GM12864 (cell line): ENCODE results near the gene LSM7.

ENCODE experiments used
- DNase-seq: peaks from one replicate; pipeline ENCODE4 v3.0.0-alpha.2; 2011; ENCODE audit warnings: low read depth
- H3K4me3 ChIP-seq: 2 replicates; pipeline ENCODE4 v1.5.1; 2011; ENCODE audit warnings: mild to moderate bottlenecking, low read depth, low read length, control low read depth
- CTCF ChIP-seq: IDR thresholded peaks from 2 replicates; pipeline ENCODE4 v1.5.1; 2011; ENCODE audit warnings: low read depth, mild to moderate bottlenecking, moderate library complexity, low read length, control low read depth, inconsistent platforms; ENCODE audit errors: missing control alignments

The LSM7 gene

GRCh38 chr19:2312820-2313501, 15.4 kb downstream of the LSM7 start:
- TF ChIP-seq CTCF = no peak

GRCh38 chr19:2311093-2311492, 17.3 kb downstream of the LSM7 start:
- TF ChIP-seq CTCF = no peak
- no peak for DNase-seq

More at GRCh38 chr19:2312820-2313501, 15.4 kb downstream of the LSM7 start:
- no peak overlapping the region for H3K4me3 ChIP-seq
- DNase-seq = no peak

GRCh38 chr19:2309734-2310362, 18.5 kb downstream of the LSM7 start:
- H3K4me3 ChIP-seq = no peak overlapping the region
- no peak for TF ChIP-seq CTCF
- no peak for DNase-seq

More at GRCh38 chr19:2311093-2311492, 17.3 kb downstream of the LSM7 start:
- no peak overlapping the region for H3K4me3 ChIP-seq

GRCh38 chr19:2308114-2308556, 20.3 kb downstream of the LSM7 start, which contains the start of gene LINGO3:
Gene LINGO3 (minus strand): TSS chr19:2308154. CDS start chr19:2291776, 16,378 bp downstream.
- no peak for TF ChIP-seq CTCF
- no peak for DNase-seq
- no peak within 1 kb of the TSS for H3K4me3 ChIP-seq

- no peak overlapping the region for H3K4me3 ChIP-seq
- TF ChIP-seq CTCF = no peak
- DNase-seq = no peak
Measured at GRCh38 chr19:2307518-2308012, 20.8 kb downstream of the LSM7 start.

GRCh38 chr19:2306971-2307370, 21.4 kb downstream of the LSM7 start:
- H3K4me3 ChIP-seq = no peak overlapping the region
- no peak for TF ChIP-seq CTCF
- no peak for DNase-seq

GRCh38 chr19:2306281-2306806, 22.0 kb downstream of the LSM7 start:
- no peak for TF ChIP-seq CTCF
- no peak for DNase-seq
- no peak overlapping the region for H3K4me3 ChIP-seq
